ENCODE measurements around the gene PPP1R12B. TPM values are rescaled to one million over a fixed set of nuclear protein-coding genes. Genes with fewer than 3 reads are reported as not detected.
"Not testable (repeated sequence)": the region's sequence is repeated elsewhere in the genome, so short reads cannot be mapped to it uniquely, and the experiment has no call there.

PPP1R12B gene
- total RNA-seq, 4 donors from 2014 or later = 68.1 to 153 (median 116) TPM

GRCh38 chr1:202433155-202434043 lies 84.9 kb downstream of the PPP1R12B start:
- Histone ChIP-seq H3K36me3 (peaks cover 0 to 70% (median 9%) of the 10 kb centered on the region in 3 donors), H3K4me1 (no peaks in the 10 kb centered on the region), H3K4me3 (no peak overlapping the region), H3K9me3 (no peaks in the 10 kb centered on the region), H3K27me3 (no peaks in the 10 kb centered on the region), H3K27ac (no peak overlapping the region)
- TF ChIP-seq POLR2A (IDR thresholded peaks at IDR 0.05) (no peak), CTCF (IDR thresholded peaks at IDR 0.05) (no peak), EP300 (IDR thresholded peaks at IDR 0.05) (no peak)
- 88 to 89% methylated on average over 3 of the region's 3 CpGs for WGBS, 2 donors
- no peak for DNase-seq (ENCODE audit: low spot score in 2 of 2)

GRCh38 chr1:202434059-202434458 lies 85.6 kb downstream of the PPP1R12B start:
- DNase-seq (ENCODE audit: low spot score in 2 of 2) = no peak
- no peaks in the 10 kb centered on the region for H3K27me3 ChIP-seq
- H3K36me3 ChIP-seq = peaks cover 0 to 77% (median 9%) of the 10 kb centered on the region in 3 donors
- no peak overlapping the region for H3K4me3 ChIP-seq
- H3K9me3 ChIP-seq = no peaks in the 10 kb centered on the region
- TF ChIP-seq POLR2A (IDR thresholded peaks at IDR 0.05) = no peak
- TF ChIP-seq EP300 (IDR thresholded peaks at IDR 0.05) = no peak
- TF ChIP-seq CTCF (IDR thresholded peaks at IDR 0.05) = no peak
- no peak overlapping the region for H3K27ac ChIP-seq
- no peaks in the 10 kb centered on the region for H3K4me1 ChIP-seq

DNA sequence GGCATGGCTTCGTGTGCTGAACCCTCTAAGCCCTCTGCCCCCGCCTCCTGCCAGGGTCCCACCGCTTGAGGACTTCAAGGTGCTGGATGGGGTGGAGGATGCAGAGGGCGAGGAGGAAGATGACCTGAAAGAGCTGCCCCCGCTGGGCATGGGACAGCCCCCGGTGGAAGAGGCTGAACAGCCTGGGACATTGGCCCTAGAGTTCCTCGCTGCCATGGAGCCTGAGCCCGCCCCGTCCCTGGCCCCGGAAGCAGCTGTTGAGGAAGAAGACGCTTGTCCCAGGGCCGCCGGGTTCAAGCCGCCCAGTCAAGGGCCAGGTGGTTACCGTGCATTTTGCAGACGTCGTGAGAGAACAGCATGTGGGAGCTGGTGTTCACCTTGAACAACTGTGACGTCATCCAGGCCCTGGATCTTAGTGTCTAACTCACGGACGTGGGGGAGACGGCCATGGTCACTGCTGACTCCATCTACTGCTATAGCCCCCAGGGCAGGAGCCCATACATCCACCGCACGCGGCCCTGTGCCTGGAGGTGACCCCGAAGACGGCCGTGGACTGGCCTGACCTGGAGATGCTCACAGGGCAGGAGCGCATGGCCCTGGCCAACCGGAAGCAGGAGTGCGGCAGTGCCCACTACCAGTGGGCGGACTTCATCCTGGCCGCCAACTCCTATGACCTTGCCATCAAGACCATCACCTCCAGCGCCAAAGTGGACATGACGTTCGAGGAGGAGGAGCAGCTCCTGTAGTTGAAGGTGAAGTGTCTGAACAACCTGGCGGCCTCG lies 90.1 kb downstream of the PPP1R12B start:
- 96 to 99% methylated on average over 21 to 33 of the region's 37 CpGs for whole genome bisulfite sequencing, 2 donors
- no peak overlapping the region for H3K4me3 ChIP-seq
- H3K4me1 ChIP-seq = no peaks in the 10 kb centered on the region
- H3K27me3 ChIP-seq = no peaks in the 10 kb centered on the region
- H3K36me3 ChIP-seq = peaks cover 0 to 94% (median 0%) of the 10 kb centered on the region in 3 donors
- TF ChIP-seq CTCF (IDR thresholded peaks at IDR 0.05) (no peak), POLR2A (IDR thresholded peaks at IDR 0.05) (no peak), EP300 (IDR thresholded peaks at IDR 0.05) (no peak)
- no peaks in the 10 kb centered on the region for H3K9me3 ChIP-seq
- no peak for DNase-seq (ENCODE audit: low spot score in 2 of 2)
- H3K27ac ChIP-seq = no peak overlapping the region

- no peak overlapping the region for H3K4me3 ChIP-seq
- no peaks in the 10 kb centered on the region for H3K27me3 ChIP-seq
- no peaks in the 10 kb centered on the region for H3K4me1 ChIP-seq
- no peak overlapping the region for H3K27ac ChIP-seq
- 85 to 100% methylated on average over 1 to 14 of the region's 14 CpGs for whole genome bisulfite sequencing, 2 donors
- TF ChIP-seq POLR2A (IDR thresholded peaks at IDR 0.05) (no peak), CTCF (IDR thresholded peaks at IDR 0.05) (no peak), EP300 (IDR thresholded peaks at IDR 0.05) (no peak)
- H3K36me3 ChIP-seq = peaks cover 0 to 94% (median 0%) of the 10 kb centered on the region in 3 donors
- DNase-seq (ENCODE audit: low spot score in 2 of 2) = no peak
- no peaks in the 10 kb centered on the region for H3K9me3 ChIP-seq
Observed at GRCh38 chr1:202439308-202439707, 90.8 kb downstream of the PPP1R12B start.

GRCh38 chr1:202448140-202448539 lies 99.6 kb downstream of the PPP1R12B start:
- H3K9me3 ChIP-seq; H3K27me3 ChIP-seq; H3K4me3 ChIP-seq; H3K4me1 ChIP-seq; DNase-seq (ENCODE audit: low spot score in 2 of 2); H3K27ac ChIP-seq: not testable (repeated sequence)
- peaks cover 0 to 54% (median 0%) of the 10 kb centered on the region in 3 donors for H3K36me3 ChIP-seq
- WGBS, 2 donors = 76 to 77% methylated on average over 2 of the region's 2 CpGs

DNA sequence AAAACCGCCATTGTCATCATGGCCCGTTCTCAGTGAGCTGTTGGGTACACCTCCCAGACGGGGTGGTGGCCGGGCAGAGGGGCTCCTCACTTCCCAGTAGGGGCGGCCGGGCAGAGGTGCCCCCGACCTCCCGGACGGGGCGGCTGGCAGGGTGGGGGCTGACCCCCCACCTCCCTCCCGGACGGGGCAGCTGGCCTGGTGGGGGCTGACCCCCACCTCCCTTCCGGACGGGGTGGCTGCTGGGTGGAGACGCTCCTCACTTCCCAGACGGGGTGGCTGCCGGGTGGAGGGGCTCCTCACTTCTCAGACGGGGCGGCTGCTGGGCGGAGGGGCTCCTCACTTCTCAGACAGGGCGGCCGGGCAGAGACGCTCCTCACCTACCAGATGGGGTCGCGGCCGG lies 103.1 kb downstream of the PPP1R12B start:
- not testable (repeated sequence) for H3K4me3 ChIP-seq; H3K27me3 ChIP-seq; H3K9me3 ChIP-seq; H3K4me1 ChIP-seq; DNase-seq (ENCODE audit: low spot score in 2 of 2); H3K27ac ChIP-seq
- H3K36me3 ChIP-seq = peaks cover 0 to 34% (median 0%) of the 10 kb centered on the region in 3 donors
- 100% methylated on average over 1 to 11 of the region's 26 CpGs for WGBS, 2 donors
